ENCODE data around the gene HES2.
"Not testable (repeated sequence)": the region's sequence is repeated elsewhere in the genome, so short reads cannot be mapped to it uniquely, and the experiment has no call there.

HES2 gene

DNA sequence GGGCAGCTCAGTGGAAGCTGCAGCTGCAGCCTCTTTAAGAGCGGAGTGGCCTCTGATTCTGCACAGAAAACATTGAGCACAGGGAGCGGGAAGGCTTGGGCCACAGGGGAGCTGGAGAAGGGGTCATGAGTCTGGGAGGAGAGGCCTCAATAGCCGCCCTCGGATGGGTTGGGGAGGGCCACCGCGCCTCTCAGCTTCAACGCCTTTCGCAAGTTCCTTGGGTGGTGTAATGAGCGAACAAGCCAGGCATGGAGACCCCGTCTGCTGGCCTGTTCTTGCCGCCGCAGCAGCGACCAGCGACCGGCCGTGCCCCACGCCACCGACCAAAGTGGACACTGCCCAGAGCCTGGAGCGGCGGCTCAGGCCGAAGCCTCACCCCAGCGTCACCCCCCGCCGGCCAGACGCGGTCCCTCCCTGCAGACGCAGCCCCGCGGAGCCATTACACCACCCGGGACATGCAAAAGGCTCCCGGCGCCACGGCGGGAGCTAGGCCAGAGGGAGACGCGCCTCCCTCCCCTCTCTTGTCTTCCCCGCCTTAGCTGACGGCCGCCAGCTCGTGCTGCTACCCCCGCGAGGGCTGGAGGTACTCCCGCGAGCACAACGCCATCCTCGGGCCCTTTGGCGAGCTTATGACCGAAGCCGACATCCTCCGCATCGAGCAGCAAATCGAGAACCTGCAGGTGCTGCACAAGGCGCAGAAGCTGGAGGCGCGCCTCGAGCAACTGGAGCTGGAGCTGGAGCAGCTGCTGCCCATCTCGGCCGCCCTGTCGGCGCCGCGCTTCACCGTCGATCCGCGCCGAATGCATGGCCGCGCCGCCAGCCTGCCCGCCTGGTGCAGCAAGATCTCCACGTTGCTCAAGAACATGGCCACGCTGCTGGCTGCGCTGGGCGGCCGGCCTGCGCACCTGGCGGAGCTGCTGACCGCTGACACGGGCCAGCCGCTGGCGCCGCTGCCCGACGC, 34.5 kb upstream of the HES2 start:
- ATAC-seq, result not testable (repeated sequence)

DNA sequence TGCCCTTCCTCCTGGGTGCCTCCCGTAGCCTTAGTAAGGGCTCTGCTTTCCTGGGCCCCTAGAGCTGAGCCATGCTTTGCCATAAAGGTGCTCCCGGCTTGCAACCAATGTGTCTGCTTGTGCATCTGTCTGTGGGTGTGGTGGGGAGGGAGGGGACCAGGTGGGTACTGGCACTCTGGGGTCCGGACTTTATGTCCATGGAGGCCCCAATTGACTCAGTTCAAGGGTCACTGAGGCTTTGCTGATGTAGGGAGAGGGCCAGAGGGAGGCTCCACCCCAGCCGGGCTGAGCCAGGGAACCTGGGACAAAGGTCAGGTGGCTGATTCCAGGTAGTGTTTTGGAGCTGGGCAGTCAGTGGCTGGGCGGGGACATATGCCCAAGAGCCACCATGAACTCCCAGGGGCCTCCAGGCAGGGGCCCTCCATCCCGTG, 31.2 kb upstream of the HES2 start:
- ATAC-seq, result no peak

DNA sequence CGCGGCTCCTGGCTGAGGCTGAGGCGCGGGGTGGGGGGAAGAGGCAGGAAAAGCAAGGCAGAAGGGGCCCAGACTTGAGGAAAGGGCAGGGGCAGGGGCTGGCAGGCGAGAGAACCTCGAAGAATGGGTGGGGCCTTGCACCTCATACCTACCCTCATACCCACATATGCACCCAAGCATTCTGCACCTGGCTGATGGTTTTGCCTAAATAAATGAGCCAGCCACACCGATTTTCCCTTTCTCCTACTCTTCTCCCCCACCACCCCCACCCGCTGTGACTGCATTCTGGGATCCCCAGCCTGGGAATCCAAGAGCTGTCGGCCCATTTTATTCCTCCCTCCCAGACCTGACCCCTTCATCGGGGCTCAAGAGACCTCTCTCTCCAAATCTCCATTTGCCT, 30.8 kb upstream of the HES2 start:
- not testable (repeated sequence) for ATAC-seq

DNA sequence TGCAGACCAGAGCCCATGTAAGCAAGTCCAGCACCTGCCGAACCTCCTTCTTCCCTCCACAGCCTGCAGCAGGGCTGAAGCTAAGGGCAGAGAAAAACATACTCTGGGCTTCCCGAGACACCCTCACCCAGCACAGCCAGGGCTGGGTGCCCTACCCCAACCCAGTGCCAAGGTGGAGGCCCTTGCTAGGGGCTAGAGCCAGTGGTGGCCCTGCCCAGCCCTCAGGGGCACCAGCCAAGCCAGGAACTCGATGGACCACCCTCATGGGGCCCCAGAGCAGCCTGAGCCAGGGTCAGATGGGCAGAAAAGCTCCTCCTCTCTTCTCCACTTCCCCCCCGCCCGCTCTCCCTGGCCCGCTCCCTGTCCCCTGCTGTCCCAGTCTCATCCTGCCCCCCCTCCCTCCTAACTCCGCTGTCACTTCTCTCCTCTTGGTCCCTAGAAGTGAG, 30.3 kb upstream of the HES2 start:
- no peak for ATAC-seq

DNA sequence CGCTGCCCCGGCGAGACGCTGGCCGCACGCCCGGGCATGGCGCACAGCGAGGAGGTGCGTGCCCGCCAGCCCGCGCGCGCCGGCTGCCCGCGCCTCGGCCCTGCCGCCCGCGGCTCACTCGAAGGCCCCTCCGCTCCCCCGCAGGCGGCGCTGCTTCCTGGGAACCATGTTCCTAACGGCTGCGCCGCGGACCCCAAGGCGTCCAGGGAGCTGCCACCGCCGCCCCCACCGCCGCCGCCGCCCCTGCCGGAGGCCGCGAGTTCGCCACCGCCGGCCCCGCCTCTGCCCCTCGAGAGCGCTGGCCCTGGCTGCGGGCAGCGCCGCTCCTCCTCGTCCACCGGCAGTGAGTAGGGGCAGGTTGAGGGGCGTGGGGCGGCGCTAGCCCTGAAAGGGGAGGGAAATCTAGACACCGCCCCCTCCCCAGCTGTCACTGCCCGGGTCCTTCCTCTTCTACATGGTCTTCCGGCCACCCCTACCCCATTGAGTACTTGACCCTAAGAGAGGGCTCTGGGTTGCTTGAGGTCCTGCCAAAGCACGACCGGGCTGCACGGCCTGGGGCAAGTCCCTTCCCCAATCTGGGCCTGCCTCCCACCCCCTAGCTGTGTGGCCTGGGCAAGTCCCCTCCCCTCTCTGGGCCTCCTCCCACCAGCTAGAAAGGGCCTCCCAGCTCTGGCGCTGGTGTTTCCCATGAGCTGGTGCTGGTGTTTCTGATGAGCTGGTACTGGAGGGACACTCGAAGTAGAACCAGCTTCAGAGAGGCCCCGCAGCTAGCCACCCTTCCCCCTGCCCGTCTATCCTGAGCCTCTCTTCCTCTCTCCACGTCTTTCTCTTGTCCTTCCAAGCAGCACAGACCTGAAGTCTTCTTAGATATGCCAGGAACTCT, 29.3 kb upstream of the HES2 start:
- ATAC-seq, result peak; percentile 14 to 33

DNA sequence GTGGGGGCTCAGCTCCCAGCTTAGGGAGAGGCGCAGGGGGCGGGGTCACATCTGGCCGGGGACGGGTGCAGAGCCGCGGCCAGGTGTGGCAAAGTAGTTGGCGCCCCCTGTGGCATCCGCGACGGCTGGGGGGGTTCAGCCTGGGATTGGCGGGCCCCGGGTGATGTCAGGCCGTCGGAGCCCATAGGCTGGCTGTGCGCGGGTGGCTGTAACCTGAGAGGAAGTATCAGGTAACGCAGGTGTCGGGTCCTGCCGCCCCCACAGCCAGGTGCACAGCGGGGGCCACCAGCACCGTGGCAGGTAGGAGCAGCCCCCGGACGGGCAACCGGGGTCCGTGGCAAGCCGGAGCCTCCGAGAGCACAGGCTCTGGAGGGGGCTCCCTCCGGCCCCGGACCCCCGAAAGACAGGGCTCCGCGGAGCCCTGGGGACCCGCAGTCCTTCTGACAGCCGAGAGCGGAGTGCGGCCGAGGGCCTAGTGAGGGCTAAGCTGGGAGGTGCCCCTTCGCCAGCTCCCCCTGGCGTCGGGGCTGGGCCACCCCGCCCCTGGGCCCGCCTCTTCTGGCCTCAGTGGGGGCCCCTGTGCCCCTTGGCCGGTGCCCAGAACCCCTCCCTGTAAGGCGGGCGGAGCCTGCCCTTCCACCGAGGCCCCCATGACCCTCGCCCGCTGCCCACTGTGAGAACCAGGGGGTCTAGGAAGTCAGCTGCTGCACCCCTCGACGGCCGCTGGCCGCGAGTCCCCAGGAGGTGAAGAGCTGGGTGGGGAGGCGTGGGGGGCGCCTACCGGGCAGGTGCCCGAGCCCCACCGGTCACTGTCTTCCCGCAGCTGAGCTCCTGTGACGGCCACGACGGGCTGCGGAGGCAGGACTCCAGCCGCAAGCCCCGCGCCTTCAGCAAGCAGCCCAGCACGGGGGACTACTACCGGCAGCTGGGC, 28.4 kb upstream of the HES2 start:
- ATAC-seq, result peak; percentile 26 to 37

DNA sequence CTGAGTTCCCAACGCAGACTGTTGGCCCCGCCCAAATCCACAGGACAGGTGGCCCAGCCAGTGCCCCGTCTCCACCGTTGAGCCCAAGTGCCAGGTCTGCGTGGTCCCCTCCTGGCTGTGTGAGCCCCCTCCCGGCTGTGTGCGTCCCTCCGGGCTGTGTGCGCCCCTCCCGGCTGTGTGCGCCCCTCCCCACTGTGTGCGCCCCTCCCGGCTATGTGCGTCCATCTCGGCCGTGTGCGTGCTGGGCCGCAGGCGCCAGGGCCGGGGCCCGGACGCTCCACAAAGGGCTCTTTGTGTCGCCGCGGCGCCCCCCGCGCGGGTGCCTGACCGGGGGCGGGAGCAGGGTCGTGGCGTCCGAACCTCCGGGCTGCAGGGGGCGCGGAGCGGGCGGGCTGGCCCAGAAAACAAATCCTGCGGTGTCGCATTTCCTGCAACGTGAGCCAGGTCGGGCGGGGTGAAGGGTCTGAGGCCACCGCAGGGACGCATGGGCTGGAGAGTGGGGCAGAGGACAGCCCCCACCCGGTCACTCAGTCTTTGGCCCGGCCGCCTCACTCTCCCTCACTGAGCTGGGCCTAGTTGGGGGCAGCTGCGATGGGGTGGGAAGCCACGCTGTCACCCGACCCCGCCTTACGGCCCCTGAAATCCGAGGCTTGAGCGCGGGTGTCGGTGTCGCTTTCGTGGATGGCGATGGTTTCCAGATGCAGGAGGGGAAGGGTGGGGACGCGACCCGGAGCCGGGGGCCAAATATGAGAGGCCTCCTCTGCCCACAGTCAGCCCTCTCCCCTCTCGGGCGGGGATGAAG, 27.5 kb upstream of the HES2 start:
- no peak for ATAC-seq

DNA sequence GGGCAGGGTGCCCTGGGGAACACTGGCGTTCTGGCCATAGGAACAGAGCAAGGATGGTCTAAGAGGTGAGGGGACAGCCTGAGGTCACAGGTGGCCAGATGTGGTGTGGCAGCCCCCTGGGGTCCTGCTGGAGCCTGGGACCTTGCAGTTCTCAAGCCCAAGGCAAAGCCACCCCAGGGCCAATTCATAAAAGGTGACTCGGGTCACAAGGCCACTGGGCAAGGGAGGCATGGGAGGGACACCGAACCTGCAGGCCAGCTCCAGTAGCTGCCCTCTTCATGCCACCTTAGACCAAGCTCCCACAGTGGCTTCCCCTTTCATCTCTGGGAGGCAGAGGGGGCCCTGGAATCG, 26.9 kb upstream of the HES2 start:
- ATAC-seq, result no peak

DNA sequence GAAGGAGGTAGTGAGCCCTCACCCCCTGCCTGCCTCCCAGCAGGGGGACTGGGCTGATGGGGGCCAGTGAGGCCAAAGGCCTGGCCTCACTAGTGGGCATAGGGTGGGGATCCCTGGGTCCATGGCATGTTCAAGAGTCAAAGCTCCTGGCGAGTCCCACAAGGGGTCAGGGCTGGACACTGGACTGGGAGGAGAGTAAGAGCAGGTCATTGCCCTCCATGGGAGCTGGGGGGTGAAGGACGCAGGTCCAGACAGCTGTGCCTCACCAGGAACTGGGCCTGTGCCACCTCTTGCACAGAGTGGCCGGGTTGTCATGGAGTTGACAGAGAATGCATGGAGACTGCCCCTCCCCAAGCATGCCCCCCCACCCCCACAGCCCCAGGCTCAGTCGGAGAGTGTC, 26.2 kb upstream of the HES2 start:
- ATAC-seq, result not testable (repeated sequence)

DNA sequence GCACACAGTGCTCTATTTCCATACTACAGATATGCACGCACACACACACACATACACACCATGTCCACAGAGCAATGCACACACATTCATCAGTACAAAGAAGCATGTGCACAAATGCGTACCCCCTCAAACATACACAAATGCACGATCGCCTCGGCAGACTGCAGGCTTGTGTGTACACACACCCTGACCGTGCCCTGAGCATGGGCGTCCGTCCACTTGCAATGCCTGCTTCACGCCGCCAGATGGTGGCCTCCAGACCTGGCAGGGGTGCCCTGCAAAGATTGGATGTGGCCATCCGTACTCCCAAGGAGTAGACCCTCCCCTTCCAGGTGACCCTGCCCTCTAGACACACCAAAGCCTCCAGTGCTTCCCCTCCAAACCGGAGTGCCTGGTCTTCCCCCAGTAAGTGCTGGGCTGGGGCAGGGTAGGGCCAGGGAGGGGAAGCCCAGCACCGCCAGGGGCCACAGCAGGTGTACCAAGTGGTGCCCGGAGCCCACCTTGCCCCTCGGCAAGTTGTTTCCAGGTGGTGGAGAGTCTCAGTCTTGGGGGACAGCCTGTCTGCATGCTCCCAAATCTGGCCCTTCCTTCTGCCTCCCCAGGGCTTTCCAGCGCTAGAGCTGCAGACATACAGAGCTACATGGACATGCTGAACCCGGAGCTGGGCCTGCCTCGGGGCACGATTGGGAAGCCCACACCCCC, 25.5 kb upstream of the HES2 start:
- ATAC-seq, result no peak

DNA sequence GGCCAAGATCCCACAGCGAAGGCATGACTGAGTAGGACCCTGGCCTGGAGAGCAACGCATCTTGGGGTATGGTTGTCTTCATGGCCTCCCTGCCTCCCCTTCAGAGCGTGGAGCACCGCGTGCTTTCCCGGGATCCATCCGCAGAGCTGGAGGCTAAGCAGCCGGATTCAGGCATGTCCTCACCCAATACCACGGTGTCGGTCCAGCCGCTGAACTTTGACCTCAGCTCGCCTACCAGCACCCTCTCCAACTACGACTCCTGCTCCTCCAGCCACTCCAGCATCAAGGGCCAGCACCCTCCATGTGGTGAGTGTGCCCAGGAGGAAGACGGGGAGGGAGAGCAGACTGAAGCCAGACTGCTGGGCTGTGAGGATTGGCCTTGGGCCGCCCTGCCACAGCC, 24.7 kb upstream of the HES2 start:
- ATAC-seq, result no peak

DNA sequence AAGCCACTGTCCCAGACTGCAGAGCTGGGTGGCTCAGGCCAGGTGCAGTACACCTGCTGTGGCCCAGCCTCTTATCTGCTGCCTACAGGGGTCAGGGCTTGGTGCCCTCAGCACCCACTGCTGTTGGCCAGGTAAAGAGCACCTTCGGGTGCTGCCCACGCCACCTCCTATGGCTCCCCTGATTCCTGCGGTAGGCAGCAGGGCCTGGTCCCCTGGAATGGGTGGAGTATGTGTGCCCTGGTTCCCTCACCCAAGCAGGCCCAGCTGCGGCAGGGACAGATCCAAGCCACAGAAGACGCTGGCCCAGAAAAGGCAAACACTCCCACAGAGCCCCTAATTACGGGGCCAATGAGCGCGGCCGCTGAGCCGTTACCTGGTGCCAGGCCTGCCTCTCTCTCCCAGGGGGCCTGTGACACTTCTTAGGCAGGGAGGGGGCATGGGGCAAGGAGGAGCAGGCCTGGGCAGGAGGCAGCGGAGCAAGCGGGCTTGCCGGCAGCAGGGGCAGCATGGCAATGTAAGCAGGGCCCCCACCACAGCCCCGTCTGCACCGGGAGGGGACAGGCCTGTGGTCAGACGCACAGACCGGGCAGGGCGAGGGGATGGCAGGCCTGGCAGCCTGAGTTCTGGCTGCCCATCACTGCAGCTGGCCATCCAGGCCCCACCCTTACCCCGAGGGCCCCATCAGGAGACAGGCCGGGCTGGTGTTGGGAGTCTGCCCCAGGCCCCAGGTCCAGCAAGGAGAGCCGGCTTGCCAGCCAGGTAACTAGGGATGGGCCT, 23.8 kb upstream of the HES2 start:
- ATAC-seq, result no peak

DNA sequence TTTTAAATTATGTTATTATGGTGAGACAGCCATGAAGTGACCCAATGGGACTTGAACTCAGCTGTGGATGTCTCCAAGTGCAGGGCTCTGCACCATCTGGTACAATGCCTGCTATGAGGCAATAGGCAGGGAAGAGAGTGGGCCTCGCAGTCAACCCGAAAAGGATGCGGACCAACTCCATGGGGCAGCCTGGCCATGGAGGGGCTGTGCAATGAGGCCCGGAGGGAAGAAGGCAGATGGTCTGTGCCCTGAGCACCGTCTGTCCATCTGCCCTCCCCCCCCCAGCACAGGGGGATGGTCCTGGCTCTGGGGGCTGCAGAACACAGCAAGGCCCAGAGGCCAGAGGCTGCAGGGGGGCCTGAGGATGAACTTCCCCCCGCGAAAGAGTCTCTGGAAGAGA, 21.9 kb upstream of the HES2 start:
- ATAC-seq, result no peak

DNA sequence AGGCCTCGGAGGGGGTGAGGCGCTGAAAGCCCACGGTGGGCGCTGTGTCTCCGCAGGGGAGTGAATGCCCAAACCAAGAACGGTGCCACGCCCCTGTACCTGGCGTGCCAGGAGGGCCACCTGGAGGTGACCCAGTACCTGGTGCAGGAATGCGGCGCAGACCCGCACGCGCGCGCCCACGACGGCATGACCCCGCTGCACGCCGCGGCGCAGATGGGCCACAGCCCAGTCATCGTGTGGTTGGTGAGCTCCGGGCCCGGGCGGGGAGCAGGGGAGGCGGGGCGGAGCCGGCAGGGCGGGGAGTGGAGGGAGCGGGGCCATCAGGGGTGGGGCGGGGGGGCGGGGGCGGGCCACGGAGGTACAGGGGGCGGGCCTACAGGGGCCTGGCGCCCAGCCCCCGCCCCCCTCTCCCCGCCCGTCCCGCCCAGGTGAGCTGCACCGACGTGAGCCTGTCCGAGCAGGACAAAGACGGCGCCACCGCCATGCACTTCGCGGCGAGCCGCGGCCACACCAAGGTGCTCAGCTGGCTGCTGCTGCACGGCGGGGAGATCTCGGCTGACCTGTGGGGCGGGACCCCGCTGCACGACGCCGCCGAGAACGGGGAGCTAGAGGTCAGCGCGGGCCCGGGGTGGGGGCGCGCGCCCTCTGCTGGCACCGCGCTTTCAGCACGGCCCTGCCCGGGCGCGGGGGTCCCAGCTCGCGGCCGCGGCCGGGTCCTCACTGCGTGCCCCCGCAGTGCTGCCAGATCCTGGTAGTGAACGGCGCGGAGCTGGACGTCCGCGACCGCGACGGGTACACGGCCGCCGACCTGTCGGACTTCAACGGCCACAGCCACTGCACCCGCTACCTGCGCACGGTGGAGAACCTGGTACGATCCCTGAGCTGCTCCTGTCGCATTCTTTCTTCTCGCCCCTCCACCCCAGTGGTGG, 20.7 kb upstream of the HES2 start:
- peak; percentile 83 to 87 for ATAC-seq

DNA sequence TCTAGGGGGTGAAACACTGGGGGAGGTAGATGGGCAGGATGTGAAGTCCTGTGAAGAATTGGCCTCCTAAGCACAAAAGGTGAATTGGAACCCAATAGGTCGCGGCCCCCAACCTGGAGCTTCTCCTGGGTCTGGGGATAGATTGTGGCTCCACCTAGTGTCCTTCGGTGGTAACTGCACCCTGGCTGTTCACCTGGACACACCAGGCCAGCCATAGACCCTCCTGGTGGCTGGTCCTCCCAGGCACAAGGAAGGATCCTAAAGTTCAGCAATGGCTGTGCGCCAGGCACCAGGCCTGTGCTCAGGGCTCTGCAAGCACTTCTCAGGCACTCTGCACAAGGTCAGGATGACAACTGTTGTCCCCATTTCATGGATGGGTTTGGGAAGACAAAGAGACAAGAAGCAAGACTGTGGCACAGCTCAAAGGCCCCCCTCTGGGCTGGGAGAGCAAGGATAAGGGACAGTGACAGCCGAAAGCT, 18.4 kb upstream of the HES2 start:
- peak; percentile 61 to 74 for ATAC-seq

DNA sequence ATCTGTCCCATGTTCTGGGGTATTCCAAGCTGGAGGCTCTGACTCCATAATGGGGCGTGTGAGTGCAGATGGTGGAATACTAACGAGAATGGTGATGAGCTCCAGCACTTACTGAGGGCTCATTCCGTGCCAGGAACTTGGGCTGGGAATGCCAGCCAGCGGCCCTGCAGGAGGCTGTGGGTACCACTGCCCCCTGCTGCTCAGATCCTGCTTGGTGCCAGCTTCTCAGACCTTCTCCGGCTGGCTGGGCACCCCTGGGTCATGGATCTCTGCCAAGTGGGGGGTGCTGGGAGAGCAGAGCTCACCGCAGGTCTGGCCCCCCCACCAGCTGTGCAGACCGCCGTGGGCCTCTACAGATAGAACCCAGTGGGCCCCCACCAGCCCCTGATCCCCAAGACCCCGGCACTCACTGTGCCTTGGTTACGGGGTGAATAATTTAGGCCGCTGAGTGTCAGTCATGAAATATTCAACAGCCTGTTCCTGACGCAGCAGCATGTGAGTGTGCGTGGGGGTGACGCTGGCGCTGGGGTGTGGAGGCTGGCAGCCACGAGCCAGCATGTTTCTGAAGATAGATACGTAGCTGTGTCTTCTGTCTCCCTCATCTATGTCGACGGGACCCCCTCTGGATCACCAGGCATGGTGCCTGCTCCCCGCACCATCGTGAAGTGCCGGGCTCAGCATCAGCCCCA, 17.4 kb upstream of the HES2 start:
- ATAC-seq, result not testable (repeated sequence)

DNA sequence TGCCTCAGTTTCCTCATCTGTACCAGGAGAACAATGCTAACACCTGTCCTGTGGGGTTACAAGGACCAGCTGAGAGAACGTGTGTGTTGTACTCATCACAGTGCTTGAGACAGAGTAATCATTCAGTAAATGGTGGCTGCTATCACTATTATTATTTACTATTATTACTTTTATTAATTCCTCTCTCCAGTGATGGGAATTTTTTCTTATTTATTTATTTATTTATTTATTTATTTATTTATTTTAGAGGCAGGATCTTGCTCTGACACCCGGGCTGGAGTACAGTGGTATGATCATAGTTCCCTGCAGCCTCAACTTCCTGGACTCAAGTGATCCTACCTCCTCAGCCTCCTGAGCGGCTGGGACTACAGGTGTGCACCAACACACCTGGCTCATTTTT, 16.6 kb upstream of the HES2 start:
- not testable (repeated sequence) for ATAC-seq

DNA sequence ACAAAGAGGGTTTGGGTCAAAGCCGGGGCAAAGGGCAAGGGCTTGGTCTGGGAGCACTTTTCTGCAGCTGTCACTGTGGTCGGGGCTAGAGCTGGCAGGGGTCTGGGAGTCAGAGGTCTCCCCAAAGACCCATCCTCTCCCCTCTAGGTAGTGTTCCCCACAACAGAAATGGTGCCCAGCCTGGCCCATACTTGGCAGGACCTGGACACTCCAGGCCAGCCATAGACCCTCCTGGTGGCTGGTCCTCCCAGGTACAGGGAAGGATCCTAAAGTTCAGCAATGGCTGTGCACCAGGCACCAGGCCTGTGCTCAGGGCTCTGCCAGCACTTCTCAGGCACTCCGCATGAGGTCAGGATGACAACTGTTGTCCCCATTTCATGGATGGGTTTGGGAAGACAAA, 15.8 kb upstream of the HES2 start:
- ATAC-seq, result no peak

All from activated CD4-positive, CD25-positive, alpha-beta regulatory T cell treated with anti-CD3 and anti-CD28 coated beads, Interleukin-2, amount 50 U/mL, for 24 hours (primary cell).